PC-9 (cell line): Measurements from ENCODE around the gene SEC16B.

Source experiments
- EZH2 ChIP-seq: fragments of 200-600 bp; sonication (generic); IDR thresholded peaks from 2 replicates; pipeline ENCODE4 v1.8.0; 2017; ENCODE audit warnings: antibody characterized with exemption, low read depth
- TF ChIP-seq, protein P1 (sequence below): fragments of 200-600 bp; sonication (generic); conservative IDR thresholded peaks from 2 replicates; pipeline ENCODE4 v1.6.1; 2017; ENCODE audit warnings: mixed run types, antibody characterized with exemption, mild to moderate bottlenecking, moderate library complexity

DNA sequence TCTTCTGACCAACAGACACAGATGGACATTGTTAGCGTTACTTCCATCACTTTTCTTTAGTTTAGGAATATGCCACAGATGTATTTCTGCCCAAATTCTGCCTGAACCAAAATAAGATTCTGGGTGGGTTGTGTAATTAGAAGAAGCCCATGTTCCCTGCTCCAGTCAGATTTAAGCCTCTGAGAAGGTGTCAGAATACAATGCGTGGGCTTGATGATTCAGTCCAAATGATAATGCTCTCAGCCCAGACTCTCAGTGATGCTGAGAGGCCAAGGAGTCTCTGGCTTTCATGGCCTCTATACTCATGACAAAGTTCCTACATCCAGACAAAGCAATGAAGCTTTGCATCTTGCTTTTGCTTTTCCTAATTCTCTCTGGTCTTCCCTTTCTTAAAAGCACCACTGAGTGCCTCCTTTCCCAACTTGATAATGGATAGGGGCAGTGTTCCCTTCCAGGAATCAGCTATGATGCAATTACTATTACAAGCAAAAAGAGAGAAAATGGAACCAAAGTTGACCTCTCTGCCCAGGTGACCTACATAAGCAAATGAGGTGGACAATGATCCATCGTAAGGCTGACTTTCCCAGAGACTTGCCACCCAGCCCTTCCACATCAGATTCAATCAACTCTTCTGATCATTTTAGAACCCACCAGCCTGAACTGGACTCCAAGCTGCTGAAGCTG is 8.8 kb downstream of the SEC16B start:
- TF ChIP-seq, protein P1, sequence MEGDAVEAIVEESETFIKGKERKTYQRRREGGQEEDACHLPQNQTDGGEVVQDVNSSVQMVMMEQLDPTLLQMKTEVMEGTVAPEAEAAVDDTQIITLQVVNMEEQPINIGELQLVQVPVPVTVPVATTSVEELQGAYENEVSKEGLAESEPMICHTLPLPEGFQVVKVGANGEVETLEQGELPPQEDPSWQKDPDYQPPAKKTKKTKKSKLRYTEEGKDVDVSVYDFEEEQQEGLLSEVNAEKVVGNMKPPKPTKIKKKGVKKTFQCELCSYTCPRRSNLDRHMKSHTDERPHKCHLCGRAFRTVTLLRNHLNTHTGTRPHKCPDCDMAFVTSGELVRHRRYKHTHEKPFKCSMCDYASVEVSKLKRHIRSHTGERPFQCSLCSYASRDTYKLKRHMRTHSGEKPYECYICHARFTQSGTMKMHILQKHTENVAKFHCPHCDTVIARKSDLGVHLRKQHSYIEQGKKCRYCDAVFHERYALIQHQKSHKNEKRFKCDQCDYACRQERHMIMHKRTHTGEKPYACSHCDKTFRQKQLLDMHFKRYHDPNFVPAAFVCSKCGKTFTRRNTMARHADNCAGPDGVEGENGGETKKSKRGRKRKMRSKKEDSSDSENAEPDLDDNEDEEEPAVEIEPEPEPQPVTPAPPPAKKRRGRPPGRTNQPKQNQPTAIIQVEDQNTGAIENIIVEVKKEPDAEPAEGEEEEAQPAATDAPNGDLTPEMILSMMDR: no peak
- TF ChIP-seq EZH2: no peak
